H54 (cell line): ENCODE results near the gene APOA5.

Experiments
- DNase-seq: peaks from one replicate; pipeline ENCODE4 v3.0.0; 2011; ENCODE audit warnings: low spot score, mixed read lengths; ENCODE audit not compliant: insufficient read length
- FAIRE-seq: peaks from 3 replicates; lab custom pipeline; 2011; peaks lifted over from hg19 to GRCh38; lab: Jason Lieb, UNC
- POLR2A ChIP-seq: IDR thresholded peaks from 2 replicates; pipeline ENCODE4 v1.6.1; 2011; ENCODE audit warnings: low read depth, mild to moderate bottlenecking, low read length

APOA5 gene

GRCh38 chr11:116797816-116798215 is 6.1 kb upstream of the APOA5 start:
- FAIRE-seq: no peak
- no peak for TF ChIP-seq POLR2A
- no peak for DNase-seq

- no peak for FAIRE-seq
- DNase-seq: no peak
- no peak for TF ChIP-seq POLR2A
These were observed 4.9 kb upstream of the APOA5 start for GRCh38 chr11:116796548-116796947.

- TF ChIP-seq POLR2A: no peak
- DNase-seq: no peak
- FAIRE-seq: no peak
These were observed 3.2 kb upstream of the APOA5 start for GRCh38 chr11:116794851-116795250.

GRCh38 chr11:116793772-116794097 is 2.1 kb upstream of the APOA5 start:
- no peak for FAIRE-seq
- no peak for TF ChIP-seq POLR2A
- no peak for DNase-seq

- no peak for DNase-seq
- FAIRE-seq: peak; percentile 77
- TF ChIP-seq POLR2A: no peak
These were observed 1.4 kb upstream of the APOA5 start for GRCh38 chr11:116792869-116793771.

GRCh38 chr11:116792144-116792868 is 627 bp upstream of the APOA5 start:
- no peak for FAIRE-seq

GRCh38 chr11:116791002-116791812 is 472 bp downstream of the APOA5 start:
- TF ChIP-seq POLR2A: no peak

More at GRCh38 chr11:116792144-116792868, 627 bp upstream of the APOA5 start:
- no peak for DNase-seq
- TF ChIP-seq POLR2A: no peak

GRCh38 chr11:116790167-116791001 is 1.3 kb downstream of the APOA5 start:
- DNase-seq: no peak
- no peak for FAIRE-seq
- no peak for TF ChIP-seq POLR2A

More at GRCh38 chr11:116791002-116791812, 472 bp downstream of the APOA5 start:
- FAIRE-seq: no peak
- peak; percentile 41 for DNase-seq

- DNase-seq (no peak), FAIRE-seq (no peak)
- TF ChIP-seq POLR2A: no peak
These were observed 2.7 kb downstream of the APOA5 start for GRCh38 chr11:116788975-116789374.

GRCh38 chr11:116788534-116788933 is 3.1 kb downstream of the APOA5 start:
- DNase-seq: no peak
- no peak for FAIRE-seq
- no peak for TF ChIP-seq POLR2A

GRCh38 chr11:116787786-116788486 is 3.7 kb downstream of the APOA5 start, which contains the start of gene ZPR1:
Gene ZPR1, minus strand, starts transcription at chr11:116788023. Its CDS starts 33 bp downstream, at chr11:116787990.
- peak; percentile 60 for TF ChIP-seq POLR2A
- DNase-seq (peak; percentile 72), FAIRE-seq (no peak)

- DNase-seq (no peak), FAIRE-seq (no peak)
- no peak for TF ChIP-seq POLR2A
These were observed 4.3 kb downstream of the APOA5 start for GRCh38 chr11:116787436-116787785.
